AG10803 (cell line): ENCODE measurements around the gene IGFLR1.

Experiments
- DNase-seq: peaks from one replicate; pipeline ENCODE4 v3.0.0; 2010; ENCODE audit warnings: low read depth
- H3K4me3 ChIP-seq: 2 replicates; pipeline ENCODE4 v1.5.1; 2011; ENCODE audit warnings: mild to moderate bottlenecking, low read length, control low read depth
- TF ChIP-seq, protein P1 (sequence below): conservative IDR thresholded peaks from 2 replicates; pipeline ENCODE4 v1.5.1; 2011; ENCODE audit warnings: mild to moderate bottlenecking, low read length, control low read depth, inconsistent platforms

IGFLR1 gene

DNA sequence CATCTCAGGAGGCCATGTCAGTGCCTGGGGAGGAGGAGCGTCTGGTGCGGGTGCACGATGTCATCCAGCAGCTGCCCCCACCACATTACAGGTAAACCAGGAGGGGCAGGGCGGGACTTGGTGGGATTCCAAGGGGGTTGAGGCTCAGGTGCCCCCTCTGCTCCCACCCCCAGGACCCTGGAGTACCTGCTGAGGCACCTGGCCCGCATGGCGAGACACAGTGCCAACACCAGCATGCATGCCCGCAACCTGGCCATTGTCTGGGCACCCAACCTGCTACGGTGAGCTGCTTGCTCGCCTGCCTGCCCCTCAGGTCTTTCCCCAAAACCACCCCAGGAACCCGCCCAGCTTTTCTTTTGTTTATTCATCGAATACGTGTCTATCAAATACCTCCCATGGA is 40.3 kb upstream of the IGFLR1 start:
- H3K4me3 ChIP-seq, result no peak overlapping the region
- TF ChIP-seq, protein P1, sequence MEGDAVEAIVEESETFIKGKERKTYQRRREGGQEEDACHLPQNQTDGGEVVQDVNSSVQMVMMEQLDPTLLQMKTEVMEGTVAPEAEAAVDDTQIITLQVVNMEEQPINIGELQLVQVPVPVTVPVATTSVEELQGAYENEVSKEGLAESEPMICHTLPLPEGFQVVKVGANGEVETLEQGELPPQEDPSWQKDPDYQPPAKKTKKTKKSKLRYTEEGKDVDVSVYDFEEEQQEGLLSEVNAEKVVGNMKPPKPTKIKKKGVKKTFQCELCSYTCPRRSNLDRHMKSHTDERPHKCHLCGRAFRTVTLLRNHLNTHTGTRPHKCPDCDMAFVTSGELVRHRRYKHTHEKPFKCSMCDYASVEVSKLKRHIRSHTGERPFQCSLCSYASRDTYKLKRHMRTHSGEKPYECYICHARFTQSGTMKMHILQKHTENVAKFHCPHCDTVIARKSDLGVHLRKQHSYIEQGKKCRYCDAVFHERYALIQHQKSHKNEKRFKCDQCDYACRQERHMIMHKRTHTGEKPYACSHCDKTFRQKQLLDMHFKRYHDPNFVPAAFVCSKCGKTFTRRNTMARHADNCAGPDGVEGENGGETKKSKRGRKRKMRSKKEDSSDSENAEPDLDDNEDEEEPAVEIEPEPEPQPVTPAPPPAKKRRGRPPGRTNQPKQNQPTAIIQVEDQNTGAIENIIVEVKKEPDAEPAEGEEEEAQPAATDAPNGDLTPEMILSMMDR, result no peak
- DNase-seq, result no peak

- no peak overlapping the region for H3K4me3 ChIP-seq
- DNase-seq, result no peak
- TF ChIP-seq, protein P1, result no peak
These were observed 39.4 kb upstream of the IGFLR1 start for GRCh38 chr19:35781650-35782049.

- TF ChIP-seq, protein P1, result no peak
These were observed 38.5 kb upstream of the IGFLR1 start for GRCh38 chr19:35780717-35781116.

GRCh38 chr19:35780058-35780457 is 37.8 kb upstream of the IGFLR1 start:
- no peak overlapping the region for H3K4me3 ChIP-seq
- TF ChIP-seq, protein P1, result no peak
- no peak for DNase-seq

More at GRCh38 chr19:35780717-35781116, 38.5 kb upstream of the IGFLR1 start:
- DNase-seq, result no peak
- no peak overlapping the region for H3K4me3 ChIP-seq

DNA sequence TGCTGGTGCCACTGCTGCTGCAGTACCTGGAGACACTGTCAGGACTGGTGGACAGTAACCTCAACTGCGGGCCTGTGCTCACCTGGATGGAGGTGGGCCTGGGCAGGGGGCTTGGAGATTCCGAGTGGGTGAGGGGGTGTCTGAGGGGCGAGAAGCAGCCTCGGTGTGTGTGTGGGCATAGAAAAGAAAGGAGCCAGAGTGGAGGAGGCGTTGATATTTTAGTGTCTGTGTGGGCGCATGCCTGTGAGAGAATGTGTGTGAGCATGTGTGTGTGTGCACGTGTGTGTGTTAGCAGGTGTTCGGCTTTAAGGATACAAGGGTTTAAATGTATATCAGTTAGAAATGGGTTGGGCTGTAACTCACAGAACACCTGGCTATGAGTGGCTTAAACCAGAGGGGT is 36.8 kb upstream of the IGFLR1 start:
- no peak for DNase-seq
- no peak overlapping the region for H3K4me3 ChIP-seq
- TF ChIP-seq, protein P1, result no peak

- DNase-seq, result no peak
- no peak overlapping the region for H3K4me3 ChIP-seq
- TF ChIP-seq, protein P1, result no peak
These were observed 35.7 kb upstream of the IGFLR1 start for GRCh38 chr19:35777961-35778360.

GRCh38 chr19:35777086-35777841 is 35.0 kb upstream of the IGFLR1 start:
- H3K4me3 ChIP-seq, result no peak overlapping the region
- DNase-seq, result no peak
- TF ChIP-seq, protein P1, result no peak
